Mesenchymal stem cell (in vitro differentiated cells and primary cell): ENCODE measurements around the gene STXBP4.

Experiments used
- DNase-seq: peaks from one replicate; pipeline ENCODE4 v3.0.0-alpha.2; 2013
- H2AFZ ChIP-seq: one replicate; pipeline ENCODE4 v1.6.1; 2013; ENCODE audit warnings: low read depth, mild to moderate bottlenecking, control low read depth, inconsistent platforms, low read length, moderate library complexity
- H2AK5ac ChIP-seq: 2 replicates; pipeline ENCODE4 v1.6.1; 2013; ENCODE audit warnings: low read length, moderate library complexity, mild to moderate bottlenecking, inconsistent platforms; ENCODE audit not compliant: severe bottlenecking
- H2BK120ac ChIP-seq: one replicate; pipeline ENCODE4 v1.6.1; 2013; ENCODE audit warnings: low read depth, mild to moderate bottlenecking, inconsistent platforms, low read length, moderate library complexity
- H2BK12ac ChIP-seq, 2 experiments: one replicate each; pipeline ENCODE4 v1.6.1; 2013; ENCODE audit warnings: inconsistent platforms in 2 of 2, low read length in 2 of 2, mild to moderate bottlenecking in 2 of 2, moderate library complexity in 2 of 2, control low read depth in 1 of 2
- H2BK15ac ChIP-seq: one replicate; pipeline ENCODE4 v1.6.1; 2013; ENCODE audit warnings: mild to moderate bottlenecking, low read depth, inconsistent platforms; ENCODE audit not compliant: poor library complexity, severe bottlenecking
- H2BK5ac ChIP-seq: 2 replicates; pipeline ENCODE4 v1.6.1; 2013; ENCODE audit warnings: low read depth, mild to moderate bottlenecking, low read length, control low read depth, inconsistent platforms; ENCODE audit not compliant: poor library complexity, severe bottlenecking
- H3K14ac ChIP-seq, 2 experiments: one replicate each; pipeline ENCODE4 v1.6.1; 2013; ENCODE audit warnings: inconsistent platforms in 2 of 2, low read length in 2 of 2, control low read depth in 1 of 2, mild to moderate bottlenecking in 1 of 2, moderate library complexity in 1 of 2
- H3K18ac ChIP-seq, 2 experiments: one replicate each; pipeline ENCODE4 v1.6.1; 2013; ENCODE audit warnings: inconsistent platforms in 2 of 2, low read length in 2 of 2, control low read depth in 1 of 2, low read depth in 1 of 2, mild to moderate bottlenecking in 1 of 2
- H3K23ac ChIP-seq, 2 experiments: one replicate each; pipeline ENCODE4 v1.6.1; 2013; ENCODE audit warnings: inconsistent platforms in 2 of 2, low read length in 2 of 2, mild to moderate bottlenecking in 2 of 2, moderate library complexity in 2 of 2, control low read depth in 1 of 2
- H3K27ac ChIP-seq: 2 replicates; pipeline ENCODE4 v1.5.1; 2013; ENCODE audit warnings: mild to moderate bottlenecking, moderate library complexity, low read length, control low read depth, inconsistent platforms; ENCODE audit not compliant: poor library complexity, severe bottlenecking
- H3K27me3 ChIP-seq, 2 experiments: 2 replicates each; pipeline versions ENCODE4 v1.6.1 to v1.7.0; 2013; ENCODE audit warnings: low read length in 2 of 2, mild to moderate bottlenecking in 2 of 2, moderate library complexity in 2 of 2, control low read depth in 1 of 2, inconsistent platforms in 1 of 2; ENCODE audit not compliant: control insufficient read depth in 1 of 2, insufficient read depth in 1 of 2
- H3K36me3 ChIP-seq, 2 experiments: 2 replicates each; pipeline versions ENCODE4 v1.6.1 to v1.7.0; 2013; ENCODE audit warnings: low read length in 2 of 2, control low read depth in 1 of 2, inconsistent platforms in 1 of 2, low read depth in 1 of 2, mild to moderate bottlenecking in 1 of 2; ENCODE audit not compliant: insufficient read depth in 2 of 2, control insufficient read depth in 1 of 2
- H3K4ac ChIP-seq, 2 experiments: one replicate each; pipeline ENCODE4 v1.6.1; 2013; ENCODE audit warnings: inconsistent platforms in 2 of 2, low read length in 2 of 2, mild to moderate bottlenecking in 2 of 2, moderate library complexity in 2 of 2, control low read depth in 1 of 2, low read depth in 1 of 2
- H3K4me1 ChIP-seq: 2 replicates; pipeline ENCODE4 v1.6.1; 2013; ENCODE audit warnings: low read depth, low read length, control low read depth; ENCODE audit not compliant: control insufficient read depth, insufficient read depth
- H3K4me2 ChIP-seq: 2 replicates; pipeline ENCODE4 v1.6.1; 2013; ENCODE audit warnings: low read length, mild to moderate bottlenecking, inconsistent platforms; ENCODE audit not compliant: poor library complexity, severe bottlenecking
- H3K4me3 ChIP-seq, 2 experiments: 2 replicates each; pipeline versions ENCODE4 v1.5.1 to v1.7.0; 2013; ENCODE audit warnings: low read length in 2 of 2, mild to moderate bottlenecking in 2 of 2, control low read depth in 1 of 2, low read depth in 1 of 2; ENCODE audit not compliant: insufficient read depth in 1 of 2
- H3K79me1 ChIP-seq: replicated peaks from 2 replicates; pipeline ENCODE4 v1.6.1; 2013; ENCODE audit warnings: mild to moderate bottlenecking, control low read depth, low read length, inconsistent platforms; ENCODE audit not compliant: poor library complexity, severe bottlenecking
- H3K9ac ChIP-seq: 2 replicates; pipeline ENCODE4 v1.7.0; 2013; ENCODE audit warnings: mild to moderate bottlenecking, low read length, moderate library complexity
- H3K9me3 ChIP-seq: 2 replicates; pipeline ENCODE4 v1.7.0; 2013; ENCODE audit warnings: mild to moderate bottlenecking, low read length; ENCODE audit not compliant: control insufficient read depth
- H4K8ac ChIP-seq: one replicate; pipeline ENCODE4 v1.6.1; 2013; ENCODE audit warnings: inconsistent platforms, mild to moderate bottlenecking, low read length, moderate library complexity
- H4K91ac ChIP-seq: one replicate; pipeline ENCODE4 v1.6.1; 2013; ENCODE audit warnings: mild to moderate bottlenecking, low read length, inconsistent platforms
- WGBS: methylation state at CpG from one replicate; pipeline ENCODE4 v1.1.7; 2013; ENCODE audit warnings: mixed read lengths; 5-methylcytosine and 5-hydroxymethylcytosine counted together

The STXBP4 gene

GRCh38 chr17:54927525-54927924 is 41.0 kb upstream of the STXBP4 start:
- peaks cover 0 to 13% of the 10 kb centered on the region in 2 experiments for H3K36me3 ChIP-seq
- H3K9me3 ChIP-seq: no peaks in the 10 kb centered on the region
- 83% methylated on average over 3 of the region's 3 CpGs for WGBS
- no peak overlapping the region for H3K9ac ChIP-seq
- no peak overlapping the region for H2AK5ac ChIP-seq
- no peak overlapping the region for H2AFZ ChIP-seq
- H3K18ac ChIP-seq: no peak overlapping the region
- no peak overlapping the region for H2BK5ac ChIP-seq
- no peak overlapping the region for H4K8ac ChIP-seq
- no peaks in the 10 kb centered on the region for H3K27me3 ChIP-seq
- H3K4me2 ChIP-seq: no peak overlapping the region
- H3K27ac ChIP-seq: no peak overlapping the region
- H3K79me1 ChIP-seq: peaks cover 15% of the 10 kb centered on the region
- no peaks in the 10 kb centered on the region for H3K4me1 ChIP-seq
- H3K23ac ChIP-seq: no peak overlapping the region
- no peak for DNase-seq
- H3K4me3 ChIP-seq: no peak overlapping the region
- H2BK12ac ChIP-seq: no peak overlapping the region
- H2BK120ac ChIP-seq: no peak overlapping the region
- H3K14ac ChIP-seq: no peak overlapping the region
- H2BK15ac ChIP-seq: no peak overlapping the region
- no peak overlapping the region for H4K91ac ChIP-seq
- no peak overlapping the region for H3K4ac ChIP-seq

- Histone ChIP-seq H3K27me3 (no peaks in the 10 kb centered on the region), H3K27ac (no peak overlapping the region), H2BK12ac (no peak overlapping the region), H3K36me3 (peaks cover 0 to 11% of the 10 kb centered on the region in 2 experiments), H3K18ac (no peak overlapping the region), H3K9ac (no peak overlapping the region), H4K91ac (no peak overlapping the region), H2AK5ac (no peak overlapping the region), H3K79me1 (peaks cover 9% of the 10 kb centered on the region), H3K4ac (no peak overlapping the region), H2BK120ac (no peak overlapping the region), H3K4me1 (no peaks in the 10 kb centered on the region), H2BK15ac (no peak overlapping the region), H4K8ac (no peak overlapping the region), H2AFZ (no peak overlapping the region), H3K4me3 (no peak overlapping the region), H3K14ac (no peak overlapping the region), H3K4me2 (no peak overlapping the region), H2BK5ac (no peak overlapping the region), H3K23ac (no peak overlapping the region), H3K9me3 (no peaks in the 10 kb centered on the region)
- DNase-seq: no peak
- WGBS: no CpG with 5 or more reads among the region's 1 CpG
Observed at GRCh38 chr17:54932711-54933110, 35.9 kb upstream of the STXBP4 start.

DNA sequence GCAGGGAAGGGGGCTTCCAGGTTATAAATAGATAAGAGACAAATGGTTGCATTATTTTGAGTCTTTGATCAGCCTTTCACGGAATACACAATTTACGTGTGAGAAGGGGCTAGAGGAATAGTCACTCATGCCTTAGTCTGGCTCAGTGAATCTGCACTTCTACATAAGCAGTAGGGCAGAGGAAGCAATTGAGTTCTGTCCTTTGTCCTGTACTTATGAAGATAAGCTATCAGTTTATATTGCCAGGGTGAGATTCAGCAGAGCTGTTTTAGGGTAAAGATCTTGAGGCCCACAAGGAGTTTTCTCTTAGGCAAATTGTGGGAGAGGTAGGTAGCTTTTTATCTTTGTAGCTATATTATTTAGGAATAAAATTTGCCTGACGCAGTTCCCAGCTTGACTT is 34.6 kb upstream of the STXBP4 start:
- Histone ChIP-seq H3K4me1 (no peaks in the 10 kb centered on the region), H3K14ac (no peak overlapping the region), H3K4me3 (no peak overlapping the region), H2BK15ac (no peak overlapping the region), H3K4me2 (no peak overlapping the region), H3K23ac (no peak overlapping the region), H3K27me3 (no peaks in the 10 kb centered on the region), H2AFZ (no peak overlapping the region), H2BK12ac (no peak overlapping the region), H2BK120ac (no peak overlapping the region), H2AK5ac (no peak overlapping the region), H3K9ac (no peak overlapping the region), H2BK5ac (no peak overlapping the region), H4K91ac (no peak overlapping the region), H3K9me3 (no peaks in the 10 kb centered on the region), H3K18ac (no peak overlapping the region), H3K4ac (no peak overlapping the region), H3K27ac (no peak overlapping the region), H4K8ac (no peak overlapping the region), H3K36me3 (peaks cover 0 to 12% of the 10 kb centered on the region in 2 experiments), H3K79me1 (peaks cover 3% of the 10 kb centered on the region)
- 76% methylated on average over 2 of the region's 3 CpGs for WGBS
- no peak for DNase-seq

DNA sequence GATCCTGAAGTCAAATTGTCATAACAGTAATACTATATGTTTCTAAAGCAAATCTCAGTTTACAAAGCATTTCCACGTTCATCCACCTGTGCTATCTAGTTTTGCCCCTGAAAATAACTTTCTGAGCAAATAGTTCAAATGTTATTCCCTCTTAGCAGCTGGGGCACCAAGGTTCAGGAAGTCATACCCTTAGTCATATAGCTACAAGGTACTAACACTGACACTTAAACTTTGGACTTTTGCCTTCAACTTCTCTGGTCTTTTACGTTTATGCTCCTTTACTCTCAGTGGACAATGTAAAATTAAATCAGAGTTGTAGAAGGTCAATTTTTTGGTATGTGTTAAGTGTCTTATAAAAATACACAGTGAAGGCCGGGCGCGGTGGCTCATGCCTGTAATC is 33.1 kb upstream of the STXBP4 start:
- no peak overlapping the region for H3K4me3 ChIP-seq
- H3K4me2 ChIP-seq: no peak overlapping the region
- H4K8ac ChIP-seq: no peak overlapping the region
- no peak overlapping the region for H3K27ac ChIP-seq
- H2BK15ac ChIP-seq: no peak overlapping the region
- H2BK5ac ChIP-seq: no peak overlapping the region
- no peaks in the 10 kb centered on the region for H3K27me3 ChIP-seq
- H3K4ac ChIP-seq: no peak overlapping the region
- no peaks in the 10 kb centered on the region for H3K4me1 ChIP-seq
- H3K79me1 ChIP-seq: peaks cover 5% of the 10 kb centered on the region
- H3K18ac ChIP-seq: no peak overlapping the region
- H4K91ac ChIP-seq: no peak overlapping the region
- peaks cover 0 to 20% of the 10 kb centered on the region in 2 experiments for H3K36me3 ChIP-seq
- DNase-seq: no peak
- no peak overlapping the region for H2AK5ac ChIP-seq
- H2BK12ac ChIP-seq: no peak overlapping the region
- no peak overlapping the region for H3K9ac ChIP-seq
- no peak overlapping the region for H2BK120ac ChIP-seq
- no peaks in the 10 kb centered on the region for H3K9me3 ChIP-seq
- no peak overlapping the region for H3K23ac ChIP-seq
- H3K14ac ChIP-seq: no peak overlapping the region
- 96% methylated on average over 5 of the region's 5 CpGs for WGBS
- H2AFZ ChIP-seq: no peak overlapping the region
